ENCODE measurements around the gene SLC35E4.
"Not testable (repeated sequence)": the region's sequence is repeated elsewhere in the genome, so short reads cannot be mapped to it uniquely, and the experiment has no call there.

SLC35E4 gene

GRCh38 chr22:30654361-30654760 is 18.8 kb downstream of the SLC35E4 start:
- DNase-seq, result no peak

- DNase-seq, result no peak
Observed at GRCh38 chr22:30655532-30655931, 20.0 kb downstream of the SLC35E4 start.

GRCh38 chr22:30662040-30662439 is 26.5 kb downstream of the SLC35E4 start:
- DNase-seq, result no peak

GRCh38 chr22:30664798-30665197 is 29.2 kb downstream of the SLC35E4 start:
- DNase-seq, result no peak

- no peak for DNase-seq
Observed at GRCh38 chr22:30665266-30665665, 29.7 kb downstream of the SLC35E4 start.

- no peak for DNase-seq
Observed at GRCh38 chr22:30665786-30666185, 30.2 kb downstream of the SLC35E4 start.

GRCh38 chr22:30667107-30667493 is 31.5 kb downstream of the SLC35E4 start:
- no peak for DNase-seq

- peak; percentile 93 for DNase-seq
Observed at GRCh38 chr22:30667494-30668385, 32.2 kb downstream of the SLC35E4 start, which contains the start of gene DUSP18. TSS of gene DUSP18 (minus strand) at chr22:30667875. CDS start at chr22:30664003, 3,872 bp downstream.

GRCh38 chr22:30668386-30668710 is 32.8 kb downstream of the SLC35E4 start:
- no peak for DNase-seq

GRCh38 chr22:30671071-30671470 is 35.5 kb downstream of the SLC35E4 start:
- no peak for DNase-seq

GRCh38 chr22:30673136-30673535 is 37.6 kb downstream of the SLC35E4 start:
- DNase-seq, result no peak

GRCh38 chr22:30674482-30674881 is 38.9 kb downstream of the SLC35E4 start:
- no peak for DNase-seq

GRCh38 chr22:30675436-30675835 is 39.9 kb downstream of the SLC35E4 start:
- no peak for DNase-seq

- DNase-seq, result not testable (repeated sequence)
Observed at GRCh38 chr22:30676565-30676964, 41.0 kb downstream of the SLC35E4 start.

- DNase-seq, result not testable (repeated sequence)
Observed at GRCh38 chr22:30679895-30680690, 44.5 kb downstream of the SLC35E4 start.

- no peak for DNase-seq
Observed at GRCh38 chr22:30680991-30681770, 45.6 kb downstream of the SLC35E4 start.

GRCh38 chr22:30681831-30682230 is 46.2 kb downstream of the SLC35E4 start:
- no peak for DNase-seq

- no peak for DNase-seq
Observed at GRCh38 chr22:30685178-30685577, 49.6 kb downstream of the SLC35E4 start.

- DNase-seq, result no peak
Observed at GRCh38 chr22:30687358-30687757, 51.8 kb downstream of the SLC35E4 start.

- DNase-seq, result no peak
Observed at GRCh38 chr22:30689622-30690021, 54.0 kb downstream of the SLC35E4 start.

- no peak for DNase-seq
Observed at GRCh38 chr22:30691204-30691603, 55.6 kb downstream of the SLC35E4 start.

GRCh38 chr22:30694171-30694639 is 58.6 kb downstream of the SLC35E4 start:
- DNase-seq, result peak; percentile 44
